Activated naive CD8-positive, alpha-beta T cell treated with anti-CD3 and anti-CD28 coated beads, Interleukin-2, amount 50 U/mL, for 24 hours (primary cell): ENCODE results near the gene MRPL43.
A peak's percentile ranks its signal among the peaks of the same experiment; 100 is the strongest.

Source experiments
- ATAC-seq: fragments of 150-1000 bp; cut with Tn5 transposase; one replicate; pipeline ENCODE4 v1.10.0; 2021
- DNase-seq: peaks from one replicate; pipeline ENCODE4 v3.0.0; 2021
- H3K27ac Mint-ChIP-seq: one replicate; pipeline ENCODE4 v1.8.0; 2021; ENCODE audit warnings: mild to moderate bottlenecking, mixed read lengths
- H3K27me3 Mint-ChIP-seq: one replicate; pipeline ENCODE4 v1.8.0; 2021; ENCODE audit warnings: mixed read lengths
- H3K36me3 Mint-ChIP-seq: one replicate; pipeline ENCODE4 v1.8.0; 2021; ENCODE audit warnings: low read depth, mixed read lengths
- H3K4me1 Mint-ChIP-seq: one replicate; pipeline ENCODE4 v1.8.0; 2021; ENCODE audit warnings: mixed read lengths
- H3K4me3 Mint-ChIP-seq: one replicate; pipeline ENCODE4 v1.8.0; 2021; ENCODE audit warnings: mild to moderate bottlenecking, moderate library complexity, mixed read lengths
- H3K9me3 Mint-ChIP-seq: one replicate; pipeline ENCODE4 v1.8.0; 2021; ENCODE audit warnings: mixed read lengths

Gene MRPL43

DNA sequence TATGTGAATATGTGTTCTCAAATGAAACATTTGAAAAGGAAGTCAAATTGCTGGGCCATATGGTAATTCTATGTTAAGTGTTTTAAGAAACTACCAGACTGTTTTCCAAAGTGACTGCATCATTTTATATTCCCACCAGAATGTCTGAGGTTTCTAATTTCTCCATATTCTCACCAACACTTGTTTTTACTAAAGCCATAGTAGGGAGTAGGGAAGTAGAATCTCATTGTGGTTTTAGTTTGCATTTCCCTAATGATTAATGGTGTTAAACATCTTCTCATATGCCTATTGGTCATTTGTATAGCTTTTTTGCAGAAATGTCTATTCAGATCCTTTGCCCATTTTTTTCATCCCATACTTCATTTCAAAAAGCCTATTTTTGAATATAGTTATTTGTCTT is 27.0 kb downstream of the MRPL43 start:
- Mint-ChIP-seq H3K9me3 (no peaks in the 10 kb centered on the region), H3K27me3 (no peaks in the 10 kb centered on the region), H3K4me1 (peaks cover 3% of the 10 kb centered on the region), H3K4me3 (no peak overlapping the region), H3K36me3 (peaks cover 40% of the 10 kb centered on the region), H3K27ac (no peak overlapping the region)
- no peak for ATAC-seq
- DNase-seq: no peak

- Mint-ChIP-seq H3K4me3 (no peak overlapping the region), H3K36me3 (peaks cover 39% of the 10 kb centered on the region), H3K9me3 (no peaks in the 10 kb centered on the region), H3K27ac (no peak overlapping the region), H3K27me3 (no peaks in the 10 kb centered on the region), H3K4me1 (peaks cover 6% of the 10 kb centered on the region)
- ATAC-seq: no peak
- DNase-seq: no peak
These were observed 38.4 kb downstream of the MRPL43 start for GRCh38 chr10:100948916-100949315.

DNA sequence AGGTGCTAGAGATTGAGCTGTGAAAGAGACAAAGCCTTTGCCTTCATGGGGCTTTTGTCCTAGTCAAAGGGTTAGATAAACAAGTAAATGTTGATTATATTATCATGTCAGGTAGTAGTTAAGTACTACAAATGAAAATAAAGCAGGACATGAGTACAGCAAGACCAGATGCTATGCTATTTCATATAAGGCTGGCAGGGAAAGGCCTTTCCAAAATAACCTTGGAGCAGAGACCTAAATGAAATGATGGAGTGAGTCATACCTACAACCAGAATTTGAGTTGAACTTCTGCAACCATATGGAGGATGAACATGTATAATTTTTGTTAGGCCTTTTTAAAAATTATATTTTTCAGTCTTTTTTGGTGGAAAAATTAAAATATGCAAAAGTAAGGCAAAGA is 41.5 kb downstream of the MRPL43 start:
- no peak for ATAC-seq
- H3K4me1 Mint-ChIP-seq: peaks cover 15% of the 10 kb centered on the region
- no peaks in the 10 kb centered on the region for H3K27me3 Mint-ChIP-seq
- no peak for DNase-seq
- peak overlapping the region; percentile 31 for H3K27ac Mint-ChIP-seq
- H3K9me3 Mint-ChIP-seq: no peaks in the 10 kb centered on the region
- H3K4me3 Mint-ChIP-seq: no peak overlapping the region
- H3K36me3 Mint-ChIP-seq: peaks cover 45% of the 10 kb centered on the region

DNA sequence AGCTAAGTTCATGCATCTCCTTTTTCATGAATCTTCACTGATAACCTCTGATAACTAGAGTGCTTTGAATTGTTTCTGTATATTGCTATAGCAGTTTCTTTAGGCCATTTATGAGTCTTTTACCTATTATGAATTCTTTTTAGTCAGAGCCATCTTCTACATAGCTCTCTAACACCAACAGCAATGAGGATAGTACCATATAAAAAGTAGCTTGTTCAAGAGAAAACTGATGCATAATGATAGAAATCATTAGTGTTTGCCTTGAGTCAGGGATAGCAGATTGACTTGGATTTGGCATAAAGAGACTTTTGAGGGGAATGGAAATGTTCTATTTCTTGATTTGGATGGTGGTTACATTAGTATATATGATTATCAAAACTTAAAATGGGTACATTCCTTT is 43.8 kb downstream of the MRPL43 start:
- ATAC-seq: no peak
- Mint-ChIP-seq H3K27me3 (no peaks in the 10 kb centered on the region), H3K4me1 (peaks cover 15% of the 10 kb centered on the region), H3K27ac (peak overlapping the region; percentile 79), H3K9me3 (no peaks in the 10 kb centered on the region), H3K36me3 (peaks cover 49% of the 10 kb centered on the region), H3K4me3 (no peak overlapping the region)
- DNase-seq: no peak

DNA sequence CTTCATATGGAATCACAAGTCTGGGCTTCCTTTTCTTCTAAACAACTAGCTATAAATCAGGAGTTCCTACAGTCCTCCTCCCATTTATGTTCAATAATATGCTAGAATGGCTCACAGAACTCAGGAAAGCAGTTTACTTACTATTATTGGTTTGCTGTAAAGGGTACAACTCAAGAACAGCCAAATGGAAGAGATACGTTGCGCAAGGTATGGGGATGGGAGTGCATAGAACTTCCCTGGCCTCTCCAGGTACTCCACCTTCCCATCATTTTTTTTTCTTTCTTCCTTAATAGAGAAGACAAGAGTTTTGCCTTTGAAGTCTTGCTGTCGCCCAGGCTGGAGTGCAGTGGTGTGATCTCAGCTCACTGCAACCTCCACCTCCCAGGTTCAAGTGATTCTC is 45.1 kb downstream of the MRPL43 start:
- Mint-ChIP-seq H3K36me3 (peaks cover 51% of the 10 kb centered on the region), H3K27ac (no peak overlapping the region)

GRCh38 chr10:100939763-100940344 is 47.4 kb downstream of the MRPL43 start:
- H3K27ac Mint-ChIP-seq: no peak overlapping the region

More for the DNA sequence above, 45.1 kb downstream of the MRPL43 start:
- Mint-ChIP-seq H3K4me3 (no peak overlapping the region), H3K9me3 (no peaks in the 10 kb centered on the region), H3K27me3 (no peaks in the 10 kb centered on the region), H3K4me1 (peaks cover 15% of the 10 kb centered on the region)
- ATAC-seq (no peak), DNase-seq (no peak)

More at GRCh38 chr10:100939763-100940344, 47.4 kb downstream of the MRPL43 start:
- Mint-ChIP-seq H3K36me3 (peaks cover 35% of the 10 kb centered on the region), H3K4me3 (no peak overlapping the region), H3K27me3 (no peaks in the 10 kb centered on the region), H3K4me1 (peaks cover 15% of the 10 kb centered on the region), H3K9me3 (no peaks in the 10 kb centered on the region)
- no peak for DNase-seq
- ATAC-seq: no peak
